ENCODE data around the gene SORCS2. TPM values are rescaled to one million over a fixed set of nuclear protein-coding genes. Genes with fewer than 3 reads are reported as not detected.

The SORCS2 gene
- total RNA-seq, 1 donor from 2014 or later, result 5.2 TPM

- Histone ChIP-seq H3K36me3 (no peaks in the 10 kb centered on the region), H3K27ac (no peak overlapping the region), H3K9me3 (ENCODE audit: low read depth) (no peaks in the 10 kb centered on the region), H3F3A (ENCODE audit: low read depth) (no peaks in the 10 kb centered on the region), H3K4me1 (peaks cover 15% of the 10 kb centered on the region), H3K27me3 (no peaks in the 10 kb centered on the region), H3K9ac (no peak overlapping the region), H3K4me3 (no peak overlapping the region), H4K20me1 (ENCODE audit: low read depth) (no peaks in the 10 kb centered on the region), H2AFZ (replicated peaks) (no peak overlapping the region), H3K4me2 (no peak overlapping the region), H3K79me2 (ENCODE audit: low read depth) (no peaks in the 10 kb centered on the region)
- TF ChIP-seq EZH2phosphoT487 (IDR thresholded peaks at IDR 0.05) (no peak), CTCF (IDR thresholded peaks at IDR 0.05) (no peak), EZH2 (IDR thresholded peaks at IDR 0.05) (no peak)
- no peak overlapping the region for H3K27ac Mint-ChIP-seq
- peaks cover 18% of the 10 kb centered on the region for H3K27me3 Mint-ChIP-seq (ENCODE audit: insufficient read depth, low read depth)
- no peak overlapping the region for H3K4me3 Mint-ChIP-seq
- peaks cover 31% of the 10 kb centered on the region for H3K4me1 Mint-ChIP-seq
- no peak for DNase-seq (ENCODE audit: low spot score)
- H3K36me3 Mint-ChIP-seq, result no peaks in the 10 kb centered on the region
- no peaks in the 10 kb centered on the region for H3K9me3 Mint-ChIP-seq
Measured at GRCh38 chr4:7353046-7353790, 160.9 kb downstream of the SORCS2 start.

- H3K27me3 ChIP-seq, result no peaks in the 10 kb centered on the region
- Mint-ChIP-seq H3K27ac (no peak overlapping the region), H3K4me3 (no peak overlapping the region), H3K9me3 (no peaks in the 10 kb centered on the region), H3K4me1 (peaks cover 35% of the 10 kb centered on the region), H3K27me3 (ENCODE audit: insufficient read depth, low read depth) (peaks cover 18% of the 10 kb centered on the region), H3K36me3 (no peaks in the 10 kb centered on the region)
- H3K9me3 ChIP-seq (ENCODE audit: low read depth), result no peaks in the 10 kb centered on the region
- H3K27ac ChIP-seq, result no peak overlapping the region
- H3K4me1 ChIP-seq, result peaks cover 15% of the 10 kb centered on the region
- no peak for DNase-seq (ENCODE audit: low spot score)
- no peak overlapping the region for H3K4me3 ChIP-seq
- no peak overlapping the region for H2AFZ ChIP-seq (replicated peaks)
- H4K20me1 ChIP-seq (ENCODE audit: low read depth), result no peaks in the 10 kb centered on the region
- H3K79me2 ChIP-seq (ENCODE audit: low read depth), result no peaks in the 10 kb centered on the region
- H3K36me3 ChIP-seq, result no peaks in the 10 kb centered on the region
- no peak overlapping the region for H3K4me2 ChIP-seq
- no peaks in the 10 kb centered on the region for H3F3A ChIP-seq (ENCODE audit: low read depth)
- TF ChIP-seq EZH2phosphoT487 (IDR thresholded peaks at IDR 0.05) (no peak), CTCF (IDR thresholded peaks at IDR 0.05) (no peak), EZH2 (IDR thresholded peaks at IDR 0.05) (no peak)
- no peak overlapping the region for H3K9ac ChIP-seq
Measured at GRCh38 chr4:7353846-7354610, 161.7 kb downstream of the SORCS2 start.

GRCh38 chr4:7354927-7355326 is 162.6 kb downstream of the SORCS2 start:
- H3K36me3 Mint-ChIP-seq, result no peaks in the 10 kb centered on the region
- Histone ChIP-seq H4K20me1 (ENCODE audit: low read depth) (no peaks in the 10 kb centered on the region), H3F3A (ENCODE audit: low read depth) (no peaks in the 10 kb centered on the region), H3K9ac (no peak overlapping the region), H3K4me3 (no peak overlapping the region), H3K79me2 (ENCODE audit: low read depth) (no peaks in the 10 kb centered on the region), H3K36me3 (no peaks in the 10 kb centered on the region), H3K27ac (no peak overlapping the region), H3K4me1 (peaks cover 15% of the 10 kb centered on the region), H3K9me3 (ENCODE audit: low read depth) (no peaks in the 10 kb centered on the region), H2AFZ (replicated peaks) (no peak overlapping the region), H3K4me2 (no peak overlapping the region), H3K27me3 (no peaks in the 10 kb centered on the region)
- no peak overlapping the region for H3K4me3 Mint-ChIP-seq
- no peaks in the 10 kb centered on the region for H3K9me3 Mint-ChIP-seq
- peaks cover 21% of the 10 kb centered on the region for H3K27me3 Mint-ChIP-seq (ENCODE audit: insufficient read depth, low read depth)
- H3K4me1 Mint-ChIP-seq, result peaks cover 42% of the 10 kb centered on the region
- no peak for DNase-seq (ENCODE audit: low spot score)
- no peak overlapping the region for H3K27ac Mint-ChIP-seq
- no peak for TF ChIP-seq EZH2phosphoT487 (IDR thresholded peaks at IDR 0.05)
- no peak for TF ChIP-seq EZH2 (IDR thresholded peaks at IDR 0.05)

Data from neural progenitor cell (in vitro differentiated cells).